WTC11 (cell line): ENCODE data around the gene TMX1. TPM values are rescaled to one million over a fixed set of nuclear protein-coding genes. Genes with fewer than 3 reads are reported as not detected.

ENCODE experiments used
- ATAC-seq: fragments of 200-7000 bp; cut with Tn5 transposase; 2 replicates; pipeline ENCODE4 v1.10.0; 2021; ENCODE audit warnings: mild to moderate bottlenecking, moderate library complexity
- CTCF ChIA-PET: fragments of 300-600 bp; sonication (Branson Sonifier 250); formaldehyde crosslinking; loops from one replicate; lab custom pipeline; 2021; ENCODE audit warnings: antibody characterized with exemption; lab: Charles Lee
- POLR2A ChIA-PET: fragments of 350-600 bp; sonication (Branson Sonifier 250); formaldehyde crosslinking; loops from one replicate; lab custom pipeline; 2021; ENCODE audit warnings: antibody characterized with exemption; lab: Charles Lee
- DNase-seq: peaks from one replicate; pipeline ENCODE4 v3.0.0; 2021; ENCODE audit warnings: low spot score
- H3K27ac Mint-ChIP-seq: 2 replicates; pipeline ENCODE4 v1.8.0; 2021; ENCODE audit warnings: mixed read lengths
- H3K27me3 Mint-ChIP-seq: 2 replicates; pipeline ENCODE4 v1.8.0; 2021; ENCODE audit warnings: low read depth, mild to moderate bottlenecking, moderate library complexity, mixed read lengths
- H3K36me3 Mint-ChIP-seq: 2 replicates; pipeline ENCODE4 v1.8.0; 2021; ENCODE audit warnings: mixed read lengths
- H3K4me1 Mint-ChIP-seq: 2 replicates; pipeline ENCODE4 v1.8.0; 2022; ENCODE audit warnings: mixed read lengths
- H3K4me3 Mint-ChIP-seq: 2 replicates; pipeline ENCODE4 v1.8.0; 2021; ENCODE audit warnings: mild to moderate bottlenecking, moderate library complexity, mixed read lengths
- H3K9me3 Mint-ChIP-seq: 2 replicates; pipeline ENCODE4 v1.8.0; 2021; ENCODE audit warnings: mixed read lengths
- AR ChIP-seq: fragments of 250-450 bp; sonication (Bioruptor Pico); IDR thresholded peaks from 2 replicates; pipeline ENCODE4 v1.9.0; 2021; ENCODE audit warnings: mild to moderate bottlenecking
- ATF2 ChIP-seq: sonication (generic); formaldehyde crosslinking; IDR thresholded peaks from 2 replicates; pipeline ENCODE4 v1.8.1; 2022; ENCODE audit warnings: low read depth, missing genetic modification reagents, borderline replicate concordance
- ATF3 ChIP-seq: sonication (generic); formaldehyde crosslinking; conservative IDR thresholded peaks from 2 replicates; pipeline ENCODE4 v1.8.1; 2022; ENCODE audit warnings: mild to moderate bottlenecking, missing genetic modification reagents
- CREM ChIP-seq: sonication (generic); formaldehyde crosslinking; IDR thresholded peaks from 2 replicates; pipeline ENCODE4 v1.8.1; 2022; ENCODE audit warnings: mild to moderate bottlenecking, missing genetic modification reagents, moderate library complexity
- E2F4 ChIP-seq: sonication (generic); formaldehyde crosslinking; IDR thresholded peaks from 2 replicates; pipeline ENCODE4 v1.8.1; 2022; ENCODE audit warnings: low read depth, mild to moderate bottlenecking, moderate library complexity, missing genetic modification reagents, borderline replicate concordance
- ESRRA ChIP-seq: sonication (generic); formaldehyde crosslinking; IDR thresholded peaks from 2 replicates; pipeline ENCODE4 v1.8.1; 2022; ENCODE audit warnings: mild to moderate bottlenecking, missing genetic modification reagents, borderline replicate concordance
- FOXJ3 ChIP-seq: sonication (generic); formaldehyde crosslinking; IDR thresholded peaks from 2 replicates; pipeline ENCODE4 v1.9.0; 2021; ENCODE audit warnings: missing genetic modification reagents, mild to moderate bottlenecking, borderline replicate concordance
- FOXP1 ChIP-seq: sonication (generic); formaldehyde crosslinking; IDR thresholded peaks from 2 replicates; pipeline ENCODE4 v1.8.0; 2022; ENCODE audit warnings: missing genetic modification reagents, mild to moderate bottlenecking, moderate library complexity, borderline replicate concordance
- GABPB1 ChIP-seq: sonication (generic); formaldehyde crosslinking; IDR thresholded peaks from 2 replicates; pipeline ENCODE4 v1.8.1; 2023; ENCODE audit warnings: mild to moderate bottlenecking, missing genetic modification reagents
- HMGXB4 ChIP-seq: sonication (generic); formaldehyde crosslinking; IDR thresholded peaks from 2 replicates; pipeline ENCODE4 v1.8.1; 2023; ENCODE audit warnings: mild to moderate bottlenecking, moderate library complexity, missing genetic modification reagents
- MYBL2 ChIP-seq: sonication (generic); formaldehyde crosslinking; IDR thresholded peaks from 2 replicates; pipeline ENCODE4 v1.8.1; 2023; ENCODE audit warnings: mild to moderate bottlenecking, moderate library complexity, missing genetic modification reagents
- RELA ChIP-seq: sonication (generic); formaldehyde crosslinking; IDR thresholded peaks from 2 replicates; pipeline ENCODE4 v1.8.1; 2022; ENCODE audit warnings: missing genetic modification reagents, mild to moderate bottlenecking, borderline replicate concordance
- SOX15 ChIP-seq: fragments of 250-450 bp; sonication (Bioruptor Pico); IDR thresholded peaks from 2 replicates; pipeline ENCODE4 v1.9.0; 2021; ENCODE audit warnings: mild to moderate bottlenecking
- TEAD1 ChIP-seq: sonication (generic); formaldehyde crosslinking; IDR thresholded peaks from 2 replicates; pipeline ENCODE4 v1.8.0; 2022; ENCODE audit warnings: mild to moderate bottlenecking, missing genetic modification reagents
- ZNF281 ChIP-seq: sonication (generic); formaldehyde crosslinking; IDR thresholded peaks from 2 replicates; pipeline ENCODE4 v1.8.0; 2023; ENCODE audit warnings: mild to moderate bottlenecking, missing genetic modification reagents
- ZNF396 ChIP-seq: fragments of 250-450 bp; sonication (Bioruptor Pico); IDR thresholded peaks from 2 replicates; pipeline ENCODE4 v1.8.0; 2021; ENCODE audit warnings: mild to moderate bottlenecking, moderate library complexity, borderline replicate concordance
- ZNF423 ChIP-seq: fragments of 250-450 bp; sonication (Bioruptor Pico); IDR thresholded peaks from 2 replicates; pipeline ENCODE4 v2.1.2; 2022; ENCODE audit warnings: mild to moderate bottlenecking, moderate library complexity
- total RNA-seq: library from RNA; stranded (reverse); gene quantifications from 3 replicates; pipeline ENCODE4 v1.2.3, GENCODE V29; 2021

TMX1 gene
- total RNA-seq, 1 experiment from 2014 or later = 40.9 TPM

- ChIA-PET CTCF (no interaction called here), POLR2A (no interaction called here)
- peaks cover 43% of the 10 kb centered on the region for H3K36me3 Mint-ChIP-seq
- no peak for TF ChIP-seq FOXP1 (CRISPR knock-in tag)
- TF ChIP-seq MYBL2 = no peak
- no peak for TF ChIP-seq ESRRA (CRISPR knock-in tag)
- TF ChIP-seq ZNF423 (CRISPR knock-in tag) = no peak
- TF ChIP-seq AR (CRISPR knock-in tag) = no peak
- no peak for TF ChIP-seq E2F4 (CRISPR knock-in tag)
- TF ChIP-seq TEAD1 (CRISPR knock-in tag) = no peak
- no peak for TF ChIP-seq RELA (CRISPR knock-in tag)
- TF ChIP-seq HMGXB4 = no peak
- TF ChIP-seq SOX15 = no peak
- TF ChIP-seq FOXJ3 (CRISPR knock-in tag) = no peak
- TF ChIP-seq ATF3 (CRISPR knock-in tag) = no peak
- TF ChIP-seq GABPB1 (CRISPR knock-in tag) = no peak
- TF ChIP-seq ZNF396 (CRISPR knock-in tag) = no peak
- TF ChIP-seq CREM (CRISPR knock-in tag) = no peak
- no peak for TF ChIP-seq ZNF281 (CRISPR knock-in tag)
- TF ChIP-seq ATF2 = no peak
- ATAC-seq (no peak), DNase-seq (no peak)
- H3K27ac Mint-ChIP-seq = no peak overlapping the region
- peaks cover 7% of the 10 kb centered on the region for H3K9me3 Mint-ChIP-seq
- no peak overlapping the region for H3K4me3 Mint-ChIP-seq
- H3K4me1 Mint-ChIP-seq = 0 out of 2 replicates have a peak, but pooled peaks cover 4% of the 10 kb centered on the region
- H3K27me3 Mint-ChIP-seq = no peaks in the 10 kb centered on the region
Observed at GRCh38 chr14:51258788-51259187, 18.7 kb downstream of the TMX1 start.
